Limb (tissue), 2 donors: ENCODE data around the gene GLT6D1.
A peak's percentile ranks its signal among the peaks of the same experiment; 100 is the strongest.
"Not testable (repeated sequence)": the region's sequence is repeated elsewhere in the genome, so short reads cannot be mapped to it uniquely, and the experiment has no call there.

Source experiments
- DNase-seq, 2 donors: peaks; one replicate each; pipeline ENCODE4 v3.0.0-alpha.2; 2016; ENCODE audit errors: extremely low spot score in 2 of 2

GLT6D1 gene, protein sequence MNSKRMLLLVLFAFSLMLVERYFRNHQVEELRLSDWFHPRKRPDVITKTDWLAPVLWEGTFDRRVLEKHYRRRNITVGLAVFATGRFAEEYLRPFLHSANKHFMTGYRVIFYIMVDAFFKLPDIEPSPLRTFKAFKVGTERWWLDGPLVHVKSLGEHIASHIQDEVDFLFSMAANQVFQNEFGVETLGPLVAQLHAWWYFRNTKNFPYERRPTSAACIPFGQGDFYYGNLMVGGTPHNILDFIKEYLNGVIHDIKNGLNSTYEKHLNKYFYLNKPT

DNA sequence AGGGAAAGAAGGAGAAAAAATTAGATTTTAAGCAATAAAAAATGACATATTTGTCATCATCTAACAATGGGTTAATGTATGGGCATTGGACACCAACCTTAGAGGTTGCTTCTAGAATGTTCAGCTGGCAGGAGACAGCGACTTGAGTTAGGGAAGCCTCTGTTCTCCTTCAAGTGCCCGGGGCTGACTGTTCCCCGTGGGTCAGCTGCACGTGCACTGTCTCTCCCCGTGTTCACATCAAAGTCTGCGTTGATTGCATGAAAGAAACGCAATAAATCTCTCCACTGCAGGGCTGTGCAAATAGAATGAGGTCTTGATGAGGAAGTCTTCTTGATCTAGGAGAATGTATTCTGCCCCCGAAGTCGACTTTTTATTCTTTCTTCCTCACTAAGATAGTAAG lies at the start of gene GLT6D1:
Gene GLT6D1, minus strand, starts transcription at position 345 of the 400 bp plus-strand sequence. CDS start 353 bp downstream, outside the sequence.
- no peak for DNase-seq

DNA sequence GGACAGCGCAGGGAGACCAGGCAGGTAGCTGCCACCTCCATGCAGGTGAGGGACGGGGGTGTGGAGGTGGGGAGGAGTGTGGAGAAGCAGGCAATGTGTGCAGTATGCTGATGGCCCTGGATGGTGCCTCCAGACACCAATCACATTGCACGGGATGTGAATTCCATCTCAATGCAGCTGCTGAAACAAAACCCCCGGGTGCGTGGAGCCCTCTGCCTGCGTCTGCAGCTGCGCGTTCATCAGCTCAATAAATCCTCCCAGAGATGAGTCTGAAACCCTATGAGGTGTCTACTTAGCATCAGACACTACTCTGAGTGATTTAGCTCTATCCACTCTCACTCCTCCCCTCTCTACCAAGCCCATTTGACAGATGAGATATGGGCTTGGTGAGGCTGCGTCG lies 49.7 kb upstream of the GLT6D1 start:
- DNase-seq, result no peak

DNA sequence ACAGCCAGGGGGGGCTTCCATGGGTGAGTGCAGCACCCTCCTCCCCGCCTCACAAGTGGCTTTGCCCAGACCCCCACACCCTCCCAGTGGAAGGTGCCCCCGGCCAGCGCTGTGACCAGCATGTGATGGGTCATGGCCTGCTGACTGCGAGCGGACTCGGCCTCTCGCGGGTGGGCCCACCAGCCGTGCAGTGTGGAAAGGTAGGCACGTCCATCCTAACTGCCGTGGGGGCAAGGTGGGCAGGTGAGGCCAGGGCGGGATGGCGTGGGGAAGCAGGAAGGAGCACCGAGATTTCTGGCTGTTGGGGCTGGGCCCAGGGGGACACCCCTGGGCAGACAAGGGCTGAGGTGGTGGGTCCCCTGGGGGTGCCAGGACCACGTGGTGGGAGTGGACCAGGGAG lies 47.9 kb upstream of the GLT6D1 start:
- no peak for DNase-seq

DNA sequence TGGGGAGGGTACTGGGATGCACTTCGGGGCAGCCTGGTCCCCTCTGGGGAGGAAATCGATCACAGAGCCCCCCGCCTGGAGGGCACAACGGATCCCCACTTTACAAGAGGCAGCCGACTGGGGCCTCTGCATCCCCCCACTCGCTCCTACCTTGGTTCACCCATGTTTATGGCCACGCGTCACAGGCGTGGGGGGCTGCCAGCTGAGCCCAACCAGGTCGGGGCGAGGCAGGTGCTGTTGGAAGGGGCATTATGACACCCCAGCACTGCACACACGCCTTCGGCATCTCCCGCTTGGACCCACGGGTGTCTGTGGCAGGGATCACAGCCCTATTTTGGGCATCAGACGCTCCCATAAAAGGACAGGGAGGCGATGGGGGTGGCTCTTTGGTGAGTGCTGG lies 45.4 kb upstream of the GLT6D1 start:
- DNase-seq, result no peak

DNA sequence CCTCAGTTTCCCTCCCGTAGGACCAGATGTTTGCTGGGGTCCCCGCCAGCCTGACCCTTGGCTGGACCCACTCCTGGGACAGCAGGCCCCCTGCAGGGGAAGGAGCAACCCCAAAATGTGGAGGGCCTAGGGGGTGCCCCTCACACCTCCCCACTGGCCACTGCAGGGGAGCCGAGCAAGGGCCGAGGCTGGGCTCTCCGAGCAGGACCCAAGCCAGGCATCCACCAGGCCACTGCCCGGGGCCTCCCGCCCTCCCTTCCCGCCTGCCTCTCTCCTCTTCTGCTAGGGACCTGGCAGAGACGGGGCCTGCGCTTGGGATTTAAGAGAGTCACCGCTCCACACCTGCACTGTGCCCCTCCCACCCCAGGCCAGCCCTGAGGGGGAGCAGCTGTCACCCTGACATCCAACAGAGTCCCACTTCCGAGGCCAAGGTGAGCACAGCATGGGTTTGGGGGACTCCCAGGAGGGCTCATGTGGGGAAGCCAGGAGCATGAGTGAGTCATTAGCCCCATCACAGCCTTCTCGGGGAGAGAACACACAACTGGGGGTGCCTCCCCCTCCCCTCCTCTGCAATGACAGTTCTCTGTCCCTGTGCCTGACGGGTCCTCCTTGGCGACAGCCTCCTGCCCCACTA lies 44.2 kb upstream of the GLT6D1 start:
- no peak for DNase-seq

DNA sequence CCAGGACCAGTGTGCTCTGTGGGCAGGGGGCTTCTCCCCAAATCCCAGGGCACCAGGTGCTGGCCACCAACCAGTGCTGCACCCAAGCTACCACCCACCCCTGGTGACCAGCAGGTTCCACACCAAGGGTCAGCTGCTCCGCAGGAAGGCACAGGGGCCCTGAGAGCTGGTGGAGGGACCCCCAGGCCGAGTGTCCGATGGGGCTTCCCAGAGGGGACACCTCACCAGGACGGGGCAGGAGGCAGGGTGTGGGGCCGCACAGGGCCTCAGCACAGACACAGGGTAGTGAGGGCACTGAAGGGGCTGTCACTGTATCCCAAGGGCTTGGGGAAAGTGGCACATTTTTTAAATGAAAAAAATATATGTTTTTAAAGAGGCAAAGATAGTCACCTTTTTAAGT lies 41.8 kb upstream of the GLT6D1 start:
- no peak for DNase-seq

DNA sequence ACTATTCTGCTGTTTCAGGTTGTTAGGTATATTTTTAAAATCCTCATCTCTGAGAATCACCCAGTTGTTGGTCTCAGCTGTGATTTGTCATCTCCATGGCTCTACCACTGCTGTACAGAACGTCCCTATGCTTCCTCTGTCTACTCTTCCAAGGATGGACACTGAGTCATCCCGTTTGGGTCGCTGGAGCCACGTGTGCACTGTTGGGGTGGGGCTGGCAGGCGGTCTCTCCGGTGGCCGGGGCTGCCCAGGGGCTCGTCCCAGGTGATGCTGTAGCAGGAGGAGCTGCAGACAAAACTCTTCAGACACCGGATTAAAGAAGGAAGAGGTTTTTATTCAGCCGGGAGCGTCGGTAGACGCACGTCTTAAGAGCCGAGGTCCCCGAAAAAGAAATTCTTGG lies 40.7 kb upstream of the GLT6D1 start:
- no peak for DNase-seq

DNA sequence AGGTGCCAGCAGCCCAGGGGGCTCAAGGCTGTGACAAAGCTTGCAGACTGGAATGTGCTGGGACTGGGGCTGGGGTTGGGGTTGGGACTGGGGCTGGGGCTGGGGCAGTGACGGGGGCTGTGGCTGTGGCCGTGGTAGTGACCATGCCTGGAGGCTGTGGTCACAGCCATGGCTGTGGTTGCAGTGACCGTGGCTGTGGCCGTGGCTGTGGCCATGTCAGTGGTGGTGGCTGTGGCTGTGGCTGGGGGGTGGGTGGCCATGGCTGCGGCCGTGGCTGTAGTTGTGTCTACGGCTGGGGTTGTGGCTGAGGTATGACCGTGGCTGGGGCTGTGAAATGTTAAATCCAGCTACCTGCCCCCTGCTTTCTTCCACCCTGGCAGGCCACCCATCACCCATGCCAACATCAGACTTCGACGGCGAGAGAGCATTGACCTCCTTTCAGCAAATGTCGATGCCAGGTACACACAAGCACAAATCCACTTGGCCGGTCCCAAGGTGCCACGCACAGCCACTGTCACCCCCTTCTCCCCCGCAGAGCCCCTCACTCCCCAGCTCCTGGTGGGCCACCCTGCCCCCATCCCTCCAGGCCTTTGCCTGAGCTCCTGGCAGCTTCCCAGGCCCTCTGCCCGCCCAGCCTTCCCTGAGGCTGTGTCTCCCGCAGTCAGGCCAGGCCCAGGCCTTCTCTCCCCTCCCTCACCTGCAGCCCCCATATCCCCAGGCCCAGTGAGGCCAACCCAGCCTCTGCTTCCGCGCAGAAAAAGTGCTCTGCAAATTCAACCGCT lies 39.1 kb upstream of the GLT6D1 start:
- DNase-seq, result no peak

DNA sequence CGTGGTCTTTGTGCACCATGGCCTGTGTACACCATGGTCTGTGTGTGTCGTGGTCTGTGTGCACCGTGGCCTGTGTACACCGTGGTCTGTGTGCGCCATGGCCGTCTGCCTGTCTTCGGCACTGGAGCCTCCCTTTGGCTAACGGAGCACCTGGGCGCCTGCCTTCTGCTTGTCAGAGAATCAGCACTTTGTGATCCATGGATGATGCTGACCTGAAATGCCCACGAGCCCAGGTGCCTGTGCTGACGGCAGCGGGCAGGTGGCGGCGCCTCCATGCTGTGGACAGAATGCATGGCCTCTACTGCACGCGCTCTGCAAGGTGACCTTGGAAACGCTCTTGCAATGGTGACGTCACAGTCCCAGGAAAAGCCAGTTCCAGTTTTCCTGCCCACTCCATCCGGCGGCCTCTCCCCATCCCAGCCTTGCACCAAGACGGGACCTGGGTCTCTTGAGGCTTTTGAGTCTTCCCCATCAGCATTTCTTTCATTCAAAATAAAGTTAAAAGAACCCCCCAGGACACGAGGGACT lies 38.4 kb upstream of the GLT6D1 start:
- no peak for DNase-seq

DNA sequence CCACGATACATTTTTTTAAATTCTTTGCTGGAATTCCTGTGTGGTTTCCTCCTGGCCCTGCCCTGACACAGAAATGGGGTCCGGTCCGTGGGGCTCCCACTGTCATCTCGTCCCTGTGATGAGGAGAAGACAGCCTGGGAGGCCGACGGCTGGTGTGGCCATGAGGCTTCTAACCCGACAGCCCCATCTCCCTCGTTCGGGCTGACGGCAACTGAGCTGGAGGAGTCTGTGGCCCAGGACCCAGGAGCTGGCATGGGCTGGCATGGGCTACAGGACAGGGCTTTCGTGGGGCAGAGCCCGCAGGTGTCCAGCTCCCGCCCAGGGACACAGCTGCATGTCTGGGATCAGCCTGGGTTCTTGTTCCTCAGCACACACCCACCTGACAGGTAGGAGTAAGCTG lies 37.6 kb upstream of the GLT6D1 start:
- no peak for DNase-seq

DNA sequence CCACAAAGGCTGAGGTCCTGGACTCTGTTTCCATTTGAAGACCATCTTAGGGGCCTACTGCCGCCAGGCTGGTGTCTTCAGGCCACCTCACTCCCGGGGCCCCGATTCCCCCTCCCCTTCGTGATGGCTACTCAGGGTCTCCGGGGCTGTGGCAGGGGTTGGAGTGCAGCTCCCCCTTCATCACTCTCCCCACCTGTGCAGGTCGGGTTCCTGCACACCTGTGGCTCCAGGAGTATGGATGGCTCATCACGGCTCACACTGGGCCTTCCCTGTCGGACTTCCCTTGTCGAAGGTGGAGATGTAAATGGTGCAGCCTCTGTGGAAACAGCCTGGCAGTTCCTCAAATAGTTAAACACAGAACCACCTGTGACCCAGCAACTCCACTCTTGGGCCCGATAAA lies 35.6 kb upstream of the GLT6D1 start:
- DNase-seq, result no peak

DNA sequence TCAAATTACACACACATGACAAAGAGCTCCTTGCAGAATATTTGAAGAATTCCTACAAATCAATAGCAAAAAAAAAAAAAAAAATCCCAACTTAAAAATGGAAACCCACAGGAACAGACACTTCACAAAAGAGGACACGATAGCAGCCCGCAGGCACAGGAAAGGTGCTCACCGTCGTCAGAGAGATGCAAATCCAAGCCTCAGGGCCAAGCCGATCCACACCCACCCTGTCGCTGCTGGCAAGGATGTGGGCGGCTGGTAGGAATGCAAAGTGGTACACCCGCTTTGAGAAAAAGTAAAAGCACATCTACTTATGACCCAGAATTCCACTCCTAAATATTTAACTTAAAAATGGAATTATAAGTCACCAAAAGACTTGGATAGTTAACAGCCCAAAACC lies 34.6 kb upstream of the GLT6D1 start:
- no peak for DNase-seq

DNA sequence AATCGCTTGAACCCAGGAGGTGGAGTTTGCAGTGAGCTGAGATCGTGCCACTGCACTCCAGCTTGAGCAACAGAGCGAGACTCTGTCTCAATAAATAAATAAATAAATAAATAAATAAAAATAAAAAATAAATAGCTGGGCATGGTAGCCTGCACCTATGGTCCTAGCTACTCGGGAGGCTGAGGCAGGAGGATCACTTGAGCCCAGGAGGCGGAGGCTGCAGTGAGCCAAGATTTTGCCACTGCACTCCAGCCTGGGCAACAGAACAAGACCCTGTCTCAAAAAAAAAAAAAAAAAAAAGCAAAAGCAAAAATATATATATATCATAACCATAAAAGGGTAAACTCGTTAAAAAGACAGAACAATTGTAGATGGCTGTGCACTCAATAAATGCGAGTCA lies 33.4 kb upstream of the GLT6D1 start:
- not testable (repeated sequence) for DNase-seq

DNA sequence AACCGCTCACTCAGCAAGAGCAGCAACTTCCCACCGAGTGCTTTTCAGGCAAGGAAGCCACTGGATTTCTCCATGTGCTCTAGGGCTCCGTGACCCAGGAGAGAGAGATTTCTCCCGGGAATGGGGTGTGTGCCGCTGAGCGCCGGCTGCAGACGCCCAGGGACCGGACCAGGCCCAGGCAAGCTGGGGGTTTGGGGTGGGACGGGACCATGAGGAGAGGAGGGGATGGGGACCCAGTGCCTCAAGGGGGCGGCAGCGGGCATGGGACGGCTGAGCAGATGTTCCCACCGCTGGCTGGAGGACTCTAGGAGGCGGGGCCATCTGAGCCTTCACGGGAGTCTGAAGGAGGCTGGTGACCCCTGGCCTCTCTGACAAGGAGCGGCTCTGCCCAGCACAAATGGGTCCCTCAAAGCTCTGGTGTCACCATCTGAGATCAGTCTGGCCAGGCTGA lies 32.3 kb upstream of the GLT6D1 start:
- DNase-seq, result no peak

DNA sequence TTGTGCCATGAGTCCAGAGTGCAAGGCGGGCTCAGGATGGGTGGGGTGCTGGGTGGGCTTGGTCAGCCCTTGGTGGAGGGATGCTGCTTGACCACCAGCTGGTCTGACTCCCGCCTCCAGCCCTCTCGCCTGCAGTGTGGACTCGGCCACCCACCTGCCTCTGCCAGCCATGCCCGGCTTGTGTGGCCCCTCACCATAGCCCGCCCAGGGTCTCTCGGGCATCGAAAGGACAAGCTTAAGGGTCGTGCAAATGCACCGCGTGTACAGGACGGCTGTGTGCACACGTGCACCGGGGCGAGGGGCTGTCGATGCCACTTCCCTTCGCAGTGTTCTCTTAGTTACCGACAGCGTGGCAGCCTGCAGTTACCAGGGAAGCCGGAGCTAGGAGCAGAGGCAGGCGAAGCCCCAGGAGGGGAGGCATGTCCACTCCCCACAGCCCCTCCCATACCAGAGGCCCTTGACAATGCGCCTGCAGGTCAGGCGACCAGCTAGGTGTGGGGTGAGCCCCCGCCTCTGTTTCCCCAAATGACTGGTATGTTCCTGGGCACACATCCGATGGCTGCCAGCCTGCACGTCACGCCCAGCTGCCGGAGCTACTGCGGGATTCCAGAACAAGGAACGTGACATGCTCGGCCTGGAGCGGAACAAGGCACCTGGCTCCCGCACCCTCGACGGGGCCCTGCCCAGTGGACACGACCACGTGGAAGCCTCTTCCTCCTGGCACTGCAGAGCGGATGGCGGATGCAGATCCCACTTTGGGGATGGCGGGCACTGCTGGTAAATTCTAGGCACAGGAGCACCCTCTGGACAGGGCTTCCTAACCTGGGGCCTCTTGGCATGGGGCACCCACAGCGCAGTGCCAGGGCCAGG lies 31.6 kb upstream of the GLT6D1 start:
- no peak for DNase-seq

DNA sequence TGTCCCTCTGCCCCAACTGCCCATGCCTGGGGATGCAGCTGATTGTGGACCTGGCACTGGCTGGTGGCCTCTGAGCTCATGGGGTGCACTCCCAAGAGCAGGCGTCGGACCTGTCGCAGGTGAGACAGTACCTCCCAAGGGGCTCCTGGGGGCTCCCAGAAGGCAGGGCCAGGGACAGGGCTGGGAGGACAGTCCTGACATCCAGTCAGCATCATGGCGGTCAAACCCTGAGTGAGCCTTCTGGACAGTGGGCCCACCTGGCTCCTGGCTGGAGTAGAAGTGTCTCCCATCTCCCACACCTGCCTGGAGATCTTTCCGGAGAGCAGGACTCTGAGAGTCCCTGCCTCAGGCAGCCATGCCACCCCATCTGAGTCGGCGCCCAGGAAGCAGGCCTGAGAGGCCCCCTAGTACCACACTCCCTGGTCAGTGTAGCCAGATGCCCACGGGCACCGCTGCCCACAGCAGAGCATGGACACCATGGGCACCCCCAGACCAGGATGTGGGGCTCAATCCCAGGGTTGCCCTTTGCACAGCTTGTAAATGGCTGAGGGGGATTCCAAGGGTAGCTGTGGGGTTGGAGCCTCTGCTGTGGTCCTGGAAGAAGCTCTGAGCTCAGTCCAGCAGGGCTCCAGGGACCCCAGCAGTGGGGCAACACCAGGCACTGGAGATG lies 30.4 kb upstream of the GLT6D1 start:
- peak in 1 of 2 donors; percentile 16 for DNase-seq

DNA sequence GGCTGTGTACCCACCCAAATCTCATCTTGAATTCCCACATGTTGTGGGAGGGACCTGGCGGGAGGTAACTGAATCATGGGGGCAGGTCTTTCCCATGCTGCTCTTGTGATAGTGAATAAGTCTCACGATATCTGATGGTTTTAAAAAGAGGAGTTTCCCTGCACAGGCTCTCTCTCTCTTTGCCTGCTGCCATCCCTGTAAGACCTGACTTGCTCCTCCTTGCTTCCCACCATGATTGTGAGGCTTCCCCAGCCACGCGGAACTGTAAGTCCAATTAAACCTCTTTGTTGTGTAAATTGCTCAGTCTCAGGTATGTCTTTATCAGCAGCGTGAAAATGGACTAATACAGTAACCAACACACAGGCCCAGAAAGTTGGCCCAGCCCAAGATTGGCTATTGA lies 29.7 kb upstream of the GLT6D1 start:
- DNase-seq, result not testable (repeated sequence)

DNA sequence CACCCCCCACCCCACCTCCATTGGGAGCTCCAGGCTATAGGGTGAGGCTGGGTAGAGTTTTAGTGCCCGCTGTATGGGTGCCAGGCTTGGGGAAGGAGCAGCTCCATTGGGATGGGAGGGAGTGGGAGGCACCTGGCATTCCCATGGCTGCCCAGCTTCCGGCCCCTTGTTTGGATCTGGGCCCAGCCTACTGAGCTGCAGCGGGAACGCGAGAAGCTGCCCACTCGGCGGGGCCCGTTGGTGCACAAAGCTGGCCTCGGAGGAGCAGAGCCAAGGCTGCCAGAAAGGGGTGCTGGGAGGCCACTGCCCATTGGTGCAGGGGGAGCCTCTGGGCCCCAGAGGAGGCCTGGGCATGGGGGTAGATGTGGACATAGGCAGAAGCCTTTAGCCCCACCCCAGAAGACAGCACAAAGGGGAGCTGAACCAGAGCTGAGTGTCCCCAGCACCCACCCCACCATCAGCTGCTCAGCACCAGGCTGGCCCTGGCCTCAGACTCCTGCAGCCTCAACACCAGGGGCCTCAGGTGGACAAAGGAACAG lies 28.2 kb upstream of the GLT6D1 start:
- peak in 1 of 2 donors; percentile 23 for DNase-seq

DNA sequence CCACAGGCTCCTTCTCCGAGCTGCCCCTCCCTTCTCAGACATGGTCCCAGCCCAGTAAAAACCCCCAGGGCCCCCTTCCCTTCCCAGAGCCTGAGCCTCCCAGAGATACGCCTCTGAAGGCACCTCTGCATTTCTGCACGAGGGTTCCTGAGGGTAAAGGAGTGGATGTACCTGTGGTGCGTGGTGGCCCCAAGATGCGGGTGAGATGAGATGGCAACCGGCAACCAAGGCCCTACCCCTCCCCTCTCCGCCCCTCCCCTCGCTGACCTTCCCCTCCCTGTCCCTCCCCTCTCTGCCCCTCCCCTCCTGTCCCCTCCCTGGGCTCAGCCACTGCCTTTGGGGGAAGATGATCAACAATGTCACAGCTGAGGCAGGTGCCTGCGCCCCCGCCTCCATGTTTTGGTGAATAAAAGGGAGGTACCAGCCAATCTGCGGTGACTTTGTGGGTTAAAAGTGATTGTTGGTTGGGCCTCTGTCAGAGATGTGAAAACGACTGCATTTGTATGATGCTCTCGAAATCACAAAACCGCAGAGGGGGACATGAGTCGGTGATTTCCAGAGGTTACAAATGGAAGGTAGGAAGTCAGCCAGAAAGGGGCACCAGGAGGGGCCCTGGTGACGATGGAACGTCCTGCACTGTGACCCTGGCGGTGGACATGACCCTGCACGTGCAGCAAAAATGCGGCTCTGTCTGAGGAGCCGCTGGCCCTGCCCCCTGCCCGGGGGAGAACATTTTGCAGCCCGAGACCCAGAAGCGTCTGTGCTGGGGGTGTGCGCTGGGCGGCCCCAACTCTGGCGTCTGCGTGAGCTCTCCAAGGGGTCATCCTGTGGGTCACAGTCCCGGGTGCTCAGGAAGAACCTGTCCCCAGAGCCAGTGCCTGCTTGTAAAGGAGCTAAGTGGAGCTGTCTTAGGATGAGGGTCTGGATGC lies 27.5 kb upstream of the GLT6D1 start:
- DNase-seq, result peak in 1 of 2 donors; percentile 17
